Gastrocnemius medialis (tissue), 4 donors: ENCODE measurements around the gene GUCY1A1. TPM values are rescaled to one million over a fixed set of nuclear protein-coding genes. Genes with fewer than 3 reads are reported as not detected.

Source experiments
- ATAC-seq, 2 donors: fragments of 150-250 bp; one replicate each; pipeline ENCODE4 v1.9.1; 2016
- DNase-seq, 2 donors: peaks; one replicate each; pipeline ENCODE4 v3.0.0-alpha.2; 2019
- H3K27ac ChIP-seq, 4 donors: fragments of 200-600 bp; sonication (generic); 1 replicate in 1 of 4; 2 replicates in 3 of 4; pipeline ENCODE4 v1.5.1; 2016 to 2018; ENCODE audit warnings: mild to moderate bottlenecking in 2 of 4, moderate library complexity in 1 of 4
- H3K27me3 ChIP-seq, 3 donors: fragments of 200-600 bp; sonication (generic) in 2 of 3; 1 replicate in 1 of 3; 2 replicates in 2 of 3; pipeline versions ENCODE4 v1.5.1 to v1.6.0; 2016 to 2019; ENCODE audit warnings: mild to moderate bottlenecking in 1 of 3, moderate library complexity in 1 of 3
- H3K36me3 ChIP-seq, 2 donors: fragments of 200-600 bp; sonication (generic) in 1 of 2; one replicate each; pipeline ENCODE4 v1.5.1; 2017 to 2018
- H3K4me1 ChIP-seq, 2 donors: fragments of 200-600 bp; sonication (generic) in 1 of 2; one replicate each; pipeline ENCODE4 v1.5.1; 2016 to 2017; ENCODE audit warnings: mild to moderate bottlenecking in 2 of 2
- H3K4me3 ChIP-seq, 4 donors: fragments of 200-600 bp; sonication (generic) in 3 of 4; 1 replicate in 1 of 4; 2 replicates in 3 of 4; pipeline ENCODE4 v1.5.1; 2016 to 2019; ENCODE audit warnings: mild to moderate bottlenecking in 2 of 4
- H3K9me3 ChIP-seq, 3 donors: fragments of 200-600 bp; sonication (generic) in 2 of 3; 1 replicate in 1 of 3; 2 replicates in 2 of 3; pipeline ENCODE4 v1.5.1; 2016 to 2019
- CTCF ChIP-seq, 5 experiments: fragments of 450-650 bp in 3 of 5; fragments of 200-600 bp in 2 of 5; sonication (generic) in 2 of 5; IDR thresholded peaks in 4 of 5; conservative IDR thresholded peaks in 1 of 5; 1 replicate in 4 of 5; 2 replicates in 1 of 5; pipeline ENCODE4 v1.5.1; 2016 to 2019; ENCODE audit warnings: antibody characterized with exemption in 5 of 5, mild to moderate bottlenecking in 3 of 5, moderate library complexity in 3 of 5
- POLR2A ChIP-seq, 2 donors: fragments of 450-650 bp; IDR thresholded peaks; one replicate each; pipeline ENCODE4 v1.6.1; 2017; ENCODE audit warnings: antibody characterized with exemption in 2 of 2, mild to moderate bottlenecking in 2 of 2, moderate library complexity in 2 of 2
- in situ Hi-C, 4 donors: fragments of 200-750 bp; cut with MboI; loops; one replicate each; pipeline versions ENCODE4 v1.15.0 to v1.8.0; 2017; ENCODE audit warnings: low sequenced_read_pairs in 4 of 4
- intact Hi-C: fragments of 100-400 bp; cut with DNase I; formaldehyde crosslinking; loops from one replicate; pipeline ENCODE4 v1.15.1; 2023; ENCODE audit warnings: low total_unique reads
- total RNA-seq, 4 donors: library from RNA; depleted of rRNA; stranded (reverse); fragments of >200 nt; gene quantifications; one replicate each; pipeline versions ENCODE4 v1.1.0 to v1.2.3, GENCODE V29; 2016

Gene GUCY1A1
- total RNA-seq, 4 donors from 2014 or later: 5.8 to 15.5 (median 9.6) TPM

DNA sequence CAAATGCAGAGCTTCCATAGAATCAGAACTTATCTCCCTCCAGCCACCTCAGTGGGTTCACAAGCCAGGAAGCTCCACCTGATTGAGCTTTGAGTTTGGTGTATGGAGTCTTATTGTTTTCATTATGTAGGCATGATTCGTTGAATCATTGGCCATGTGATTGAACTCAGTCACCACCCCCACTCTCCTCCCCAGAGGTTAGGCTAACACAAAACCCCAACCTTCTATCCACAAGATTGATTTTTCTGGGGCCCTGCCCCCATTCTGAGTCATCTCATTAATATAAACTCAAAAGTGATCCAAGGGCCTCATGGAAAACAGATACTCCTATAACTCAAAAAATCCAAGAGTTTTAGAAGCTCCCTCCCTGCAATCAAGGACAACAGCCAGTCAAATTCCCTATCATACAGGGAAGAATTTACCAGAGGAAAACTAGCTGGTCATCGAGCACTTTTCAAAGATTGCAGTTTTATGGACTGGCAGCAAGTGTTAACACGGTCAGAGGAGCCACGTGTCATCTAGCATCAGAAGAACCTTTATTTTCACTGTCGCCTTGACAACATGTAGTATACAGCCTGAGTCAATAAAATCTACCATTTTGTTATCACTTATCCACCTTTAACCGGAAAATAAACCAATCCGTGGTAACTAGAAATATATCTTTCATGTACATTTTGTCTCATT, 56.3 kb downstream of the GUCY1A1 start:
- no peak for TF ChIP-seq POLR2A (IDR thresholded peaks at IDR 0.05)
- Histone ChIP-seq H3K27ac (no peak overlapping the region), H3K4me3 (no peak overlapping the region), H3K9me3 (no peaks in the 10 kb centered on the region), H3K36me3 (no peaks in the 10 kb centered on the region), H3K4me1 (no peaks in the 10 kb centered on the region), H3K27me3 (no peaks in the 10 kb centered on the region)
- intact Hi-C loops: no loop called here
- in situ Hi-C loops: no loop called here
- DNase-seq (no peak), ATAC-seq (no peak)

DNA sequence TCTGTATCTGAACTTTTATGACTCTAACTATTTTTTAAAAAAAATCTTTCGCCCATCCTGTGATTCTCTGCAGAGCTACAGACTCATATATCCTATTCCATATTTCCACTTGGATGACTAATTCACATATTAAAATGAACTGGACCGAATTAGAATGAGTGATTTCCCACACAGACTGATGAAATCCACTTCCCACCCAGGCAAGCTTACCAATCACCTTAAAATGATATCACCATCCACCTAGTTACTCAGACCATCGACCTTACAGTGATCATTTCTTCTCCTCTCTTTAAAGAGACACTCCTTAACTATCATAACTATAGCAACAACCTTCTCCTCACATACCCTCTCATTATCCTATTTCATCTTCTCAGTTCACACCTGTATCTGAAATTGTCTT, 58.1 kb downstream of the GUCY1A1 start:
- intact Hi-C loops (no loop called here), in situ Hi-C loops (no loop called here)
- TF ChIP-seq CTCF (IDR thresholded peaks at IDR 0.05 in 4 of 5, conservative IDR thresholded peaks at IDR 0.05 in 1 of 5) (no peak), POLR2A (IDR thresholded peaks at IDR 0.05) (no peak)
- Histone ChIP-seq H3K27me3 (no peaks in the 10 kb centered on the region), H3K27ac (no peak overlapping the region), H3K9me3 (no peaks in the 10 kb centered on the region), H3K4me1 (no peaks in the 10 kb centered on the region), H3K36me3 (no peaks in the 10 kb centered on the region), H3K4me3 (no peak overlapping the region)
- ATAC-seq (no peak), DNase-seq (no peak)

DNA sequence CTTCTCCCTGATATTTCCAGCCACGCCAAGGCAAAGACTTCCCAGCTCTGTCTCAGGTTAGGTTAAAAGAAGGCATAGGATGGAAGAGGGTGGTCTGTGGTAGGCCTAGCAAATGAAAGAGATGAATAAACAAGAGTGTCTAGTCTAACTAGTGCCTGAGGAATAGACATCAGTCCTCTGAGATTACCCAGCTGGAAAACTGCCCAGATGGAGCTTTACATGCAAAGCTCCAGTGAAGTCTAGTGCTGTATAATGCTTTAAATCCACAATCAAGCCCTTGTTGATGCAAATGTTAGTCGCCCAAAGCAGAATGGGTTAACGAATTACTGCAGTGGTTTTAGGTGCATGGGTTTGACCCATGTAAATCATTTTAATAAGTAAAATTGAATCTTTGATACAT, 67.4 kb downstream of the GUCY1A1 start:
- Histone ChIP-seq H3K36me3 (no peaks in the 10 kb centered on the region), H3K9me3 (no peaks in the 10 kb centered on the region), H3K4me3 (no peak overlapping the region), H3K4me1 (no peaks in the 10 kb centered on the region), H3K27me3 (no peaks in the 10 kb centered on the region), H3K27ac (no peak overlapping the region)
- in situ Hi-C loops: no loop called here
- DNase-seq: no peak
- TF ChIP-seq CTCF (IDR thresholded peaks at IDR 0.05 in 4 of 5, conservative IDR thresholded peaks at IDR 0.05 in 1 of 5) (no peak), POLR2A (IDR thresholded peaks at IDR 0.05) (no peak)
- intact Hi-C loops: no loop called here
- no peak for ATAC-seq

DNA sequence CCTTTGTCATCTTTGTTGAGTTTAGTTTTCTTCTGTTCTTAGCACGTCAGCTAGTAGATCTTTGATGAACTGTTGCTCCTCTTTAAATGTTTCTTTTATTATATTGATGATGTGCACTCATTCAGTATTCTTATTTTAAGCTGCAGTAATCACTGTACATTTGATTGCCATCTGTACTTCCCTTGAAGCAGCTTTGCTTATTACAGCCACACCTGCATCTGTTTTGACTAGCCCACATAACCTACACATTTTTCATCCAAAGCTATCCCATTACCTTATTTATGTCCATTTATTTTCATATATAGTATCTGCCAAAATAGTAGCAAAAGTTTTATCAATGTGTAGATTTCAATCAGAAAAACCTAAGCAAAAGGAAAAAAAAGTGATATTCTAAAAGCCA, 68.3 kb downstream of the GUCY1A1 start:
- H3K27me3 ChIP-seq: no peaks in the 10 kb centered on the region
- H3K27ac ChIP-seq: no peak overlapping the region
- no peaks in the 10 kb centered on the region for H3K36me3 ChIP-seq
- no peaks in the 10 kb centered on the region for H3K4me1 ChIP-seq
- in situ Hi-C loops (no loop called here), intact Hi-C loops (no loop called here)
- no peaks in the 10 kb centered on the region for H3K9me3 ChIP-seq
- no peak overlapping the region for H3K4me3 ChIP-seq
- no peak for TF ChIP-seq POLR2A (IDR thresholded peaks at IDR 0.05)
- TF ChIP-seq CTCF (IDR thresholded peaks at IDR 0.05 in 4 of 5, conservative IDR thresholded peaks at IDR 0.05 in 1 of 5): no peak
- DNase-seq (no peak), ATAC-seq (no peak)

DNA sequence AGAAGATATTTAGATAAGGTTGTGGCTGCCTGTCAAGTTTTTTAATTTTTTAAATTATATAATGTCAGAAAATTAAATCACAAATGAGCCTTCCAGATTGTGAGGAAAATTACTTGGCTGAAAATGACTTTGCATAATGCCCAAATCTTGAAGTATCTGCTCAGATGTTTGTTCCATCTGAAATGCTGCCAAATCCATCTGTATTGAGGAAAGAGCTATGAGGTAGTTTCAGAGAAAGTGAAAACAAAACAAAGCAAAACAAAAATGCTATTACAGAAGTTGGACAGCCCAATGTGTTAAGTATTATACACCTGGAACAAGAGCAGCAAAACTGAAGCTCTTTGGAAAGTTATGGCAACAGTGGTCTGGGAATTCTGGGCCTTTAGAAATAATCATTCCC, 68.8 kb downstream of the GUCY1A1 start:
- ATAC-seq (no peak), DNase-seq (no peak)
- Histone ChIP-seq H3K4me1 (no peaks in the 10 kb centered on the region), H3K9me3 (no peaks in the 10 kb centered on the region), H3K27me3 (no peaks in the 10 kb centered on the region), H3K36me3 (no peaks in the 10 kb centered on the region), H3K27ac (no peak overlapping the region), H3K4me3 (no peak overlapping the region)
- intact Hi-C loops: no loop called here
- in situ Hi-C loops: no loop called here
- TF ChIP-seq POLR2A (IDR thresholded peaks at IDR 0.05) (no peak), CTCF (IDR thresholded peaks at IDR 0.05 in 4 of 5, conservative IDR thresholded peaks at IDR 0.05 in 1 of 5) (no peak)
